Small intestine (tissue), 7 donors: ENCODE measurements around the gene REST. TPM values are rescaled to one million over a fixed set of nuclear protein-coding genes. Genes with fewer than 3 reads are reported as not detected.
"Not testable (repeated sequence)": the region's sequence is repeated elsewhere in the genome, so short reads cannot be mapped to it uniquely, and the experiment has no call there.

Source experiments
- DNase-seq, 2 donors: peaks; one replicate each; pipeline versions ENCODE4 v3.0.0 to v3.0.0-alpha.2; 2013
- FAIRE-seq: peaks from 2 replicates; lab custom pipeline; 2012; peaks lifted over from hg19 to GRCh38; lab: Jason Lieb, UNC
- H3K27ac ChIP-seq, 3 donors: one replicate each; pipeline ENCODE4 v1.5.1; 2013; ENCODE audit warnings: low read length in 2 of 3, mild to moderate bottlenecking in 2 of 3, control low read depth in 1 of 3, inconsistent platforms in 1 of 3, low read depth in 1 of 3, moderate library complexity in 1 of 3
- H3K27me3 ChIP-seq, 3 donors: one replicate each; pipeline ENCODE4 v1.6.1; 2013; ENCODE audit warnings: low read length in 3 of 3, inconsistent platforms in 1 of 3; ENCODE audit not compliant: control insufficient read depth in 3 of 3, insufficient read depth in 3 of 3
- H3K36me3 ChIP-seq, 3 donors: one replicate each; pipeline ENCODE4 v1.6.1; 2013; ENCODE audit warnings: low read length in 3 of 3, inconsistent platforms in 1 of 3, low read depth in 1 of 3, mild to moderate bottlenecking in 1 of 3, moderate library complexity in 1 of 3; ENCODE audit not compliant: control insufficient read depth in 3 of 3, insufficient read depth in 2 of 3
- H3K4me1 ChIP-seq, 3 donors: one replicate each; pipeline ENCODE4 v1.6.1; 2013; ENCODE audit warnings: low read length in 2 of 3, inconsistent platforms in 1 of 3, low read depth in 1 of 3, mild to moderate bottlenecking in 1 of 3, moderate library complexity in 1 of 3; ENCODE audit not compliant: control insufficient read depth in 3 of 3, insufficient read depth in 2 of 3
- H3K4me3 ChIP-seq, 3 donors: one replicate each; pipeline ENCODE4 v1.5.1; 2013; ENCODE audit warnings: low read length in 3 of 3, control low read depth in 1 of 3, inconsistent platforms in 1 of 3, low read depth in 1 of 3, mild to moderate bottlenecking in 1 of 3, moderate library complexity in 1 of 3
- H3K9me3 ChIP-seq, 2 donors: one replicate each; pipeline ENCODE4 v1.6.1; 2013; ENCODE audit warnings: low read depth in 1 of 2, low read length in 1 of 2; ENCODE audit not compliant: control insufficient read depth in 2 of 2, insufficient read depth in 1 of 2
- WGBS, 3 donors: extraction: QIAGEN DNeasy Blood & Tissue Kit; methylation state at CpG; one replicate each; pipeline ENCODE4 v1.1.7; 2013; 5-methylcytosine and 5-hydroxymethylcytosine counted together
- polyA plus RNA-seq, 4 donors: library from polyadenylated mRNA; stranded (reverse) in 3 of 4; unstranded in 1 of 4; fragments of 200-250 nt in 3 of 4; fragments of 120-200 nt in 1 of 4; gene quantifications; one replicate each; pipeline versions ENCODE4 v1.2.1 to v1.2.3, GENCODE V29; 2013
- donor health status: healthy with polysubstance abuse.
- donor health status: control.
- donor health status: control.
- donor health status: Bipolar disorder and iron deficiency.
- donor health status: healthy.

The REST gene
- polyA plus RNA-seq, 4 donors, result 3.8 to 24.2 (median 4.8) TPM

DNA sequence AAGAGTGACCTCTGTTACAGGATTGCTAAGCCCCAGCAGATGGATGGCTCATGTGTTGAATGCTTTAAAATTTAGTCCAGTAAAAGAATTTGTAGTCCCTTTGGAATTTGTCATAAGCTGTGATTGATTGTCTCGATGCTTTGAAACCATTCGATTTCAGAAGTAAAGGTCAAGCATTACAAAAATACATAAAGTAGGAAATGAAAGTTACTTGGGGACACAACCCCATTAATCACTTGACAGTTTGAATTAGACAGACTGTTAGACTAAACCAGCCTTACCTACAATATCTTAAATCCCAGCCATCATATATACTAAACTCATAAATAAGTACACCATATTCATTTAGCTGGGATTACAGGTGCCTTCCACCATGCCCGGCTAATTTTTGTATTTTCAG, 6.6 kb downstream of the REST start:
- Histone ChIP-seq H3K9me3 (no peaks in the 10 kb centered on the region), H3K27ac (no peak overlapping the region), H3K4me1 (peaks cover 1 to 16% (median 5%) of the 10 kb centered on the region in 3 donors), H3K27me3 (no peaks in the 10 kb centered on the region), H3K4me3 (no peak overlapping the region), H3K36me3 (peaks cover 0 to 31% (median 6%) of the 10 kb centered on the region in 3 donors)
- WGBS, 3 donors, result 63 to 76% (median 63%) methylated on average over 3 of the region's 3 CpGs
- FAIRE-seq (no peak), DNase-seq (no peak)

DNA sequence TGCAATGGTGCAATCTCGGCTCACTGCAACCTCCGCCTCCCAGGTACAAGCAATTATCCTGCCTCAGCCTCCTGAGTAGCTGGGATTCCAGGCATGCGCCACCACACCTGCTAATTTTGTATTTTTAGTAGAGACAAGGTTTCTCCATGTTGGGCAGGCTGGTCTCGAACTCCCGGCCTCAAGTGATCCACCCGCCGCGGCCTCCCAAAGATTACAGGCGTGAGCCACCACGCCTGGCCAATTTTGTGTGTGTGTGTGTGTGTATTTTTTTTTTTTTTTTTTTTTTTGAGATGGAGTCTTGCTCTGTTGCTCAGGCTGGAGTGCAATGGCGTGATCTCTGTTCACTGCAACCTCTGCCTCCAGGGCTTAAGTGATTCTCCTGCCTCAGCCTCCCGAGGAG, 7.3 kb downstream of the REST start:
- H3K9me3 ChIP-seq, H3K27me3 ChIP-seq, DNase-seq, H3K4me3 ChIP-seq, H3K27ac ChIP-seq, FAIRE-seq: not testable (repeated sequence)
- H3K4me1 ChIP-seq, result peaks cover 1 to 14% (median 5%) of the 10 kb centered on the region in 3 donors
- peaks cover 0 to 31% (median 6%) of the 10 kb centered on the region in 3 donors for H3K36me3 ChIP-seq
- 95 to 96% (median 96%) methylated on average over 12 of the region's 12 CpGs for WGBS, 3 donors

DNA sequence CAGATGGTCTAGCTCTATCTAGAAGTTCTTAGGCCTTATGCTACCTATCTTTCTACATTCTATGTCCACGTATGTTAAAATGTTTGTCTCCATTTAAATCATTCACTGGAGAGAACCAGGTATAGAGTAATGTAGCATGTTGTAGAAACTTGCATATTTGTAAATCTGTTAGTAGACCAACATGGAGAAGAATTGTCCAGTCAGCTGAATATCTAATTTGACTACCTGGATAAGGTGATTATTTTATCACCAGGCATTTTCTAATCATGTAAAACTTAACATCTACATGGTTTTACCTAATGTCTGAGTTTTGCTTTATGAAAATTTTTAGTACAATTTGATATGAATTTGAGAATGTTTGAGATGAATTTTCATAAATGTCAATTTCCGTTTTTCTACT, 19.5 kb downstream of the REST start:
- no peaks in the 10 kb centered on the region for H3K4me1 ChIP-seq
- no peak overlapping the region for H3K4me3 ChIP-seq
- H3K36me3 ChIP-seq, result peaks cover 10 to 51% (median 12%) of the 10 kb centered on the region in 3 donors
- no peak for DNase-seq
- no peaks in the 10 kb centered on the region for H3K27me3 ChIP-seq
- H3K27ac ChIP-seq, result no peak overlapping the region
- FAIRE-seq, result no peak
- 67 to 76% (median 72%) methylated on average over 2 of the region's 2 CpGs for WGBS, 3 donors
- peaks cover 0 to 2% of the 10 kb centered on the region in 2 donors for H3K9me3 ChIP-seq

DNA sequence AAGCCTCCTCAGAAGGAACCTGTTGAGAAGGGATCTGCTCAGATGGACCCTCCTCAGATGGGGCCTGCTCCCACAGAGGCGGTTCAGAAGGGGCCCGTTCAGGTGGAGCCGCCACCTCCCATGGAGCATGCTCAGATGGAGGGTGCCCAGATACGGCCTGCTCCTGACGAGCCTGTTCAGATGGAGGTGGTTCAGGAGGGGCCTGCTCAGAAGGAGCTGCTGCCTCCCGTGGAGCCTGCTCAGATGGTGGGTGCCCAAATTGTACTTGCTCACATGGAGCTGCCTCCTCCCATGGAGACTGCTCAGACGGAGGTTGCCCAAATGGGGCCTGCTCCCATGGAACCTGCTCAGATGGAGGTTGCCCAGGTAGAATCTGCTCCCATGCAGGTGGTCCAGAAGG, 22.9 kb downstream of the REST start:
- FAIRE-seq (no peak), DNase-seq (no peak)
- Histone ChIP-seq H3K4me3 (no peak overlapping the region), H3K9me3 (peaks cover 0 to 2% of the 10 kb centered on the region in 2 donors), H3K27ac (no peak overlapping the region), H3K36me3 (peaks cover 9 to 33% (median 12%) of the 10 kb centered on the region in 3 donors), H3K27me3 (no peaks in the 10 kb centered on the region), H3K4me1 (no peaks in the 10 kb centered on the region)
- WGBS, 3 donors, result 95 to 99% (median 96%) methylated on average over 7 of the region's 7 CpGs

DNA sequence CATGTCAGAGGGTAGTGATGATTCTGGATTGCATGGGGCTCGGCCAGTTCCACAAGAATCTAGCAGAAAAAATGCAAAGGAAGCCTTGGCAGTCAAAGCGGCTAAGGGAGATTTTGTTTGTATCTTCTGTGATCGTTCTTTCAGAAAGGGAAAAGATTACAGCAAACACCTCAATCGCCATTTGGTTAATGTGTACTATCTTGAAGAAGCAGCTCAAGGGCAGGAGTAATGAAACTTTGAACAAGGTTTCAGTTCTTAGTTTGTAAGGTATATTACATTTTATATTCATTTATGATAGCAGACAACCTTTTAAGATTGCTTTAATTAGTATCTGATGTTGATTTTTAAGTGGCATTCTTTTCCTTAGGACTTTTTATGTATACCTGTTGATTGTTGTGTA, 24.2 kb downstream of the REST start:
- H3K27me3 ChIP-seq, result no peaks in the 10 kb centered on the region
- no peak for DNase-seq
- H3K27ac ChIP-seq, result no peak overlapping the region
- no peak overlapping the region for H3K4me3 ChIP-seq
- peaks cover 0 to 2% of the 10 kb centered on the region in 2 donors for H3K9me3 ChIP-seq
- FAIRE-seq, result no peak
- peaks cover 9 to 29% (median 12%) of the 10 kb centered on the region in 3 donors for H3K36me3 ChIP-seq
- H3K4me1 ChIP-seq, result no peaks in the 10 kb centered on the region
- WGBS, 3 donors, result 73 to 84% (median 77%) methylated on average over 4 of the region's 4 CpGs

DNA sequence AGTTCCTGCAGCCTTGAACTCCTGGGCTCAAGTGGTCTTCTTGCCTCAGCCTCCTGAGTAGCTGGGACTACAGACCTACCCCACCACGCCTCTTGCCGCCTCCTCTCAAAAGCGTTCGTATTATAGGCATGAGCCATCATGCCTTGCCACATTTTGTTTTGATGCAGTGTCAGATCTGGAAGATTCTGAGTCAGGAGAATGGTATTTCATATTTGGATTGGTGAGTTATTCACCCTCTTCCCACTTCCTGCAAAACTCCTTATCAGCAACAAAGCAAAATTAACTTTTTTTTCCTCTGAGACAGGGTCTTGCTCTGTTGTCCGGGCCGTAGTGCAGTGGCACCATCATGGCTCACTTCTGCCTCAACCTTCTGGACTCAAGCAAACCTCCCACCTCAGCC, 29.6 kb downstream of the REST start:
- 93 to 96% (median 94%) methylated on average over 6 of the region's 6 CpGs for WGBS, 3 donors
- no peak for FAIRE-seq
- H3K9me3 ChIP-seq, result no peaks in the 10 kb centered on the region

DNA sequence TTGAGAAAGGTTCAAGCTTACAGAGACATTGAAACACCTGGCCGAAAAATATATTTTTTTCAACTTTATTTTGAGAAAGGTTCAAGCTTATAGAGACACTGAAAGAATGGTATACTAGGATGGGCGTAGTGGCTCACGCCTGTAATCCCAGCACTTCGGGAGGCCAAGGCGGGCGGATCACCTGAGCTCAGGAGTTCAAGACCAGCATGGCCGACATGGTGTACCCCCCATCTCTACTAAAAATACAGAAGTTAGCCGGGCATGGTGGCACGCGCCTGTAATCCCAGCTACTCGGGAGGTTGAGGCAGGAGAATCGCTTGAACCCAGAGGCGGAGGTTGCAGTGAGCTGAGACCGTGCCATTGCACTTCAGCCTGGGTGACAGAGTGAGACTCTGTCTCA, 32.1 kb downstream of the REST start:
- WGBS, 3 donors, result 97 to 98% (median 98%) methylated on average over 14 of the region's 14 CpGs
- H3K4me3 ChIP-seq, H3K4me1 ChIP-seq, H3K27ac ChIP-seq, FAIRE-seq, DNase-seq, H3K9me3 ChIP-seq, H3K27me3 ChIP-seq: not testable (repeated sequence)
- H3K36me3 ChIP-seq, result peaks cover 0 to 23% (median 2%) of the 10 kb centered on the region in 3 donors

More for the DNA sequence above, 29.6 kb downstream of the REST start:
- no peak for DNase-seq
- H3K27me3 ChIP-seq, result no peaks in the 10 kb centered on the region
- H3K4me1 ChIP-seq, result no peaks in the 10 kb centered on the region
- no peak overlapping the region for H3K4me3 ChIP-seq
- H3K36me3 ChIP-seq, result peaks cover 0 to 23% (median 5%) of the 10 kb centered on the region in 3 donors
- no peak overlapping the region for H3K27ac ChIP-seq

DNA sequence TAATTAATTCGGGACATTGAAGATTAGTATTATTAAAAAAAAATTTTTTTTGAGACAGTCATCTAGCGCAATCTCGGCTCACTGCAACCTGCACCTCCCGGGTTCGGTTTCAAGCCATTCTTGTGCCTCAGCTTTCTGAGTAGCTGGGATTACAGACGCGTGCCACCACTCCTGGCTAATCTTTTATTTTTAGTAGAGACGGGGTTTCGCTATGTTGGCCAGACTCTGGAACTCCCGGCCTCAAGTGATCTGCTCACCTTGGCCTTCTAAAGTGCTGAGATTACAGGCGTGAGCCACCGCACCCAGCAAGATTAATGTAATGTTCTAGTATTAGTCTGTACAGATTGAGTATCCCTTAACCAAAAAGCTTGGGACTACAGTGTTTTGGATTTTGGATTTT, 32.7 kb downstream of the REST start:
- WGBS, 3 donors, result 96 to 97% (median 96%) methylated on average over 12 of the region's 12 CpGs
- Histone ChIP-seq H3K27ac (no peak overlapping the region), H3K4me3 (no peak overlapping the region), H3K9me3 (no peaks in the 10 kb centered on the region), H3K36me3 (peaks cover 0 to 23% (median 2%) of the 10 kb centered on the region in 3 donors), H3K4me1 (no peaks in the 10 kb centered on the region), H3K27me3 (no peaks in the 10 kb centered on the region)
- DNase-seq (no peak), FAIRE-seq (no peak)

DNA sequence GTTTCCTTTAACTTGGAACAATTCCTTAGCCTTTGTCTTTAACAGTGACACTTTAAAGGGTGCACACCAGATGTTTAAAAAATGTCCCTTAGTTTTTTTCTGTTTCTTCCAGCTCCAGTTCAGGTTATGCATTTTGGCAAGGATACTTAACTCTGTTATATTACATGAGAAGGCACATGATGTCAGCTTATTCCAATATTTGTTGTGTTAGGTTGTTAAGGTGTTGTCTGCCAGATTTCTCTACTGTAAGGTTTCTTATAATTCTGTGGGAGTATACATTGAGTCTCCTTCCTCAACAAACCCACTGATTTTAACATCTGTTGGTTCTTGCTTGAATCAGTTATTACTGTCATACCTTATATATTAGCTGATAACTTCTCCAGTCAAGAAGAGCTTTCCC, 33.3 kb downstream of the REST start:
- H3K36me3 ChIP-seq, result peaks cover 0 to 23% (median 2%) of the 10 kb centered on the region in 3 donors
- H3K9me3 ChIP-seq, result no peaks in the 10 kb centered on the region
- no peak for FAIRE-seq

More for the DNA sequence above, 33.3 kb downstream of the REST start:
- Histone ChIP-seq H3K4me1 (no peaks in the 10 kb centered on the region), H3K27me3 (no peaks in the 10 kb centered on the region), H3K4me3 (no peak overlapping the region), H3K27ac (no peak overlapping the region)
- DNase-seq, result no peak
